ENCODE data around the gene MYL7. TPM values are rescaled to one million over a fixed set of nuclear protein-coding genes. Genes with fewer than 3 reads are reported as not detected.

MYL7 gene
- total RNA-seq, 1 donor from 2014 or later: 7.6 TPM

- H3K27ac Mint-ChIP-seq (ENCODE audit: unreplicated experiment): no peak overlapping the region
- TF ChIP-seq CTCF (IDR thresholded peaks at IDR 0.05; ENCODE audit: partially characterized antibody, unreplicated experiment): no peak
- peaks cover 10% of the 10 kb centered on the region for H3K4me1 Mint-ChIP-seq (ENCODE audit: low read depth, unreplicated experiment)
- H3K9me3 Mint-ChIP-seq (ENCODE audit: unreplicated experiment): peaks cover 10% of the 10 kb centered on the region
- no peak overlapping the region for H3K4me3 Mint-ChIP-seq (ENCODE audit: unreplicated experiment)
- no peaks in the 10 kb centered on the region for H3K36me3 Mint-ChIP-seq (ENCODE audit: unreplicated experiment)
- peaks cover 8% of the 10 kb centered on the region for H3K27me3 Mint-ChIP-seq (ENCODE audit: unreplicated experiment)
- DNase-seq: no peak
Observed at GRCh38 chr7:44119829-44120380, 21.2 kb downstream of the MYL7 start.

- Mint-ChIP-seq H3K27ac (ENCODE audit: unreplicated experiment) (no peak overlapping the region), H3K9me3 (ENCODE audit: unreplicated experiment) (peaks cover 8% of the 10 kb centered on the region), H3K4me1 (ENCODE audit: low read depth, unreplicated experiment) (peaks cover 12% of the 10 kb centered on the region), H3K27me3 (ENCODE audit: unreplicated experiment) (peaks cover 14% of the 10 kb centered on the region), H3K36me3 (ENCODE audit: unreplicated experiment) (no peaks in the 10 kb centered on the region), H3K4me3 (ENCODE audit: unreplicated experiment) (no peak overlapping the region)
- no peak for TF ChIP-seq CTCF (IDR thresholded peaks at IDR 0.05; ENCODE audit: partially characterized antibody, unreplicated experiment)
- no peak for DNase-seq
Observed at GRCh38 chr7:44117801-44118429, 23.2 kb downstream of the MYL7 start.

GRCh38 chr7:44116789-44117666 lies 24.1 kb downstream of the MYL7 start:
- Mint-ChIP-seq H3K4me3 (ENCODE audit: unreplicated experiment) (no peak overlapping the region), H3K36me3 (ENCODE audit: unreplicated experiment) (no peaks in the 10 kb centered on the region), H3K27ac (ENCODE audit: unreplicated experiment) (no peak overlapping the region), H3K4me1 (ENCODE audit: low read depth, unreplicated experiment) (peaks cover 7% of the 10 kb centered on the region), H3K27me3 (ENCODE audit: unreplicated experiment) (peaks cover 15% of the 10 kb centered on the region), H3K9me3 (ENCODE audit: unreplicated experiment) (peaks cover 6% of the 10 kb centered on the region)
- no peak for TF ChIP-seq CTCF (IDR thresholded peaks at IDR 0.05; ENCODE audit: partially characterized antibody, unreplicated experiment)
- DNase-seq: no peak

GRCh38 chr7:44116087-44116788 lies 24.9 kb downstream of the MYL7 start:
- Mint-ChIP-seq H3K9me3 (ENCODE audit: unreplicated experiment) (peaks cover 6% of the 10 kb centered on the region), H3K36me3 (ENCODE audit: unreplicated experiment) (no peaks in the 10 kb centered on the region)

More at GRCh38 chr7:44116087-44116788, 24.9 kb downstream of the MYL7 start:
- Mint-ChIP-seq H3K4me1 (ENCODE audit: low read depth, unreplicated experiment) (peaks cover 7% of the 10 kb centered on the region), H3K27ac (ENCODE audit: unreplicated experiment) (no peak overlapping the region), H3K27me3 (ENCODE audit: unreplicated experiment) (peaks cover 15% of the 10 kb centered on the region), H3K4me3 (ENCODE audit: unreplicated experiment) (no peak overlapping the region)
- no peak for DNase-seq
- no peak for TF ChIP-seq CTCF (IDR thresholded peaks at IDR 0.05; ENCODE audit: partially characterized antibody, unreplicated experiment)

Data from glutamatergic neuron (in vitro differentiated cells).